ENCODE data around the gene ABL1. TPM values are rescaled to one million over a fixed set of nuclear protein-coding genes. Genes with fewer than 3 reads are reported as not detected.
"Not testable (repeated sequence)": the region's sequence is repeated elsewhere in the genome, so short reads cannot be mapped to it uniquely, and the experiment has no call there.

The ABL1 gene
- total and polyA plus RNA-seq, 10 donors, result 9.7 to 76.7 (median 42.2) TPM

GRCh38 chr9:130908878-130909355 is 73.9 kb downstream of the ABL1 start:
- intact Hi-C loops (cut with DNase I; ENCODE audit: low total_unique reads), result no loop called here
- no peaks in the 10 kb centered on the region for H3K36me3 ChIP-seq
- peaks cover 0 to 57% (median 0%) of the 10 kb centered on the region in 7 donors for H3K27me3 ChIP-seq (replicated peaks in 1 of 7)
- 80 to 87% (median 86%) methylated on average over 16 to 19 of the region's 19 CpGs for WGBS, 5 donors
- H3K4me1 ChIP-seq, result no peaks in the 10 kb centered on the region
- H3K27ac ChIP-seq, result no peak overlapping the region
- H3K9me3 ChIP-seq, result no peaks in the 10 kb centered on the region
- no peak for DNase-seq
- H3K4me3 ChIP-seq, result no peak overlapping the region
- TF ChIP-seq CTCF (IDR thresholded peaks at IDR 0.05 in 8 of 11, conservative IDR thresholded peaks at IDR 0.05 in 3 of 11) (no peak), POLR2AphosphoS5 (IDR thresholded peaks at IDR 0.05) (no peak), POLR2A (IDR thresholded peaks at IDR 0.05) (no peak)

GRCh38 chr9:130910041-130910440 is 75.0 kb downstream of the ABL1 start:
- H3K36me3 ChIP-seq; DNase-seq; H3K9me3 ChIP-seq; intact Hi-C loops (cut with DNase I; ENCODE audit: low total_unique reads); H3K27ac ChIP-seq; H3K4me3 ChIP-seq; H3K4me1 ChIP-seq: not testable (repeated sequence)
- H3K27me3 ChIP-seq (replicated peaks in 1 of 7), result peaks cover 0 to 62% (median 0%) of the 10 kb centered on the region in 7 donors
- WGBS, 5 donors, result 84 to 90% (median 90%) methylated on average over 14 to 27 of the region's 27 CpGs

- peaks cover 0 to 62% (median 0%) of the 10 kb centered on the region in 7 donors for H3K27me3 ChIP-seq (replicated peaks in 1 of 7)
- H3K27ac ChIP-seq; DNase-seq; H3K36me3 ChIP-seq; H3K4me3 ChIP-seq; H3K4me1 ChIP-seq; intact Hi-C loops (cut with DNase I; ENCODE audit: low total_unique reads); H3K9me3 ChIP-seq: not testable (repeated sequence)
- WGBS, 5 donors, result 50 to 80% (median 55%) methylated on average over 1 of the region's 1 CpG
These were observed 75.6 kb downstream of the ABL1 start for GRCh38 chr9:130910670-130911069.

- DNase-seq, result no peak
- intact Hi-C loops (cut with DNase I; ENCODE audit: low total_unique reads), result no loop called here
- 72 to 91% (median 88%) methylated on average over 9 to 26 of the region's 26 CpGs for WGBS, 5 donors
These were observed 76.4 kb downstream of the ABL1 start for GRCh38 chr9:130911254-130912049.

More at GRCh38 chr9:130911254-130912049, 76.4 kb downstream of the ABL1 start:
- TF ChIP-seq POLR2AphosphoS5 (IDR thresholded peaks at IDR 0.05) (no peak), CTCF (IDR thresholded peaks at IDR 0.05 in 8 of 11, conservative IDR thresholded peaks at IDR 0.05 in 3 of 11) (no peak), POLR2A (IDR thresholded peaks at IDR 0.05) (no peak)
- no peak overlapping the region for H3K4me3 ChIP-seq
- no peaks in the 10 kb centered on the region for H3K4me1 ChIP-seq
- H3K27ac ChIP-seq, result no peak overlapping the region
- H3K9me3 ChIP-seq, result no peaks in the 10 kb centered on the region
- H3K27me3 ChIP-seq (replicated peaks in 1 of 7), result peaks cover 0 to 55% (median 0%) of the 10 kb centered on the region in 7 donors
- H3K36me3 ChIP-seq, result no peaks in the 10 kb centered on the region
